HL-60 (cell line): Measurements from ENCODE around the gene DPP10.

Source experiments
- DNase-seq, 2 experiments: peaks; one replicate each; pipeline ENCODE4 v3.0.0-alpha.2; 2010 to 2020; ENCODE audit warnings: low read depth in 1 of 2, low spot score in 1 of 2
- H3K27ac ChIP-seq: fragments of 250-450 bp; sonication (Bioruptor Pico); replicated peaks from 2 replicates; pipeline ENCODE4 v1.5.1; 2020; ENCODE audit warnings: mild to moderate bottlenecking, moderate library complexity
- H3K27me3 ChIP-seq: fragments of 250-450 bp; sonication (Bioruptor Pico); 2 replicates; pipeline ENCODE4 v1.5.1; 2021; ENCODE audit warnings: mild to moderate bottlenecking, moderate library complexity; ENCODE audit not compliant: insufficient read depth, poor library complexity, severe bottlenecking
- H3K4me3 ChIP-seq: replicated peaks from 2 replicates; pipeline ENCODE4 v1.5.1; 2011; ENCODE audit warnings: mild to moderate bottlenecking, control low read depth, low read length; ENCODE audit not compliant: insufficient read depth
- GABPA ChIP-seq: IDR thresholded peaks from 2 replicates; pipeline ENCODE4 v1.6.1; 2012; ENCODE audit warnings: low read depth
- POLR2AphosphoS5 ChIP-seq: IDR thresholded peaks from 2 replicates; pipeline ENCODE4 v1.6.1; 2012; ENCODE audit warnings: low read depth
- SPI1 ChIP-seq: IDR thresholded peaks from 2 replicates; pipeline ENCODE4 v1.6.1; 2012; ENCODE audit warnings: low read depth, mild to moderate bottlenecking, borderline replicate concordance
- TF ChIP-seq, protein P1 (sequence below): IDR thresholded peaks from one replicate; pipeline ENCODE4 v1.5.1; 2011; ENCODE audit warnings: low read length, control low read depth, inconsistent platforms; ENCODE audit not compliant: insufficient read depth
- TF ChIP-seq, protein P2 (sequence below): IDR thresholded peaks from 2 replicates; pipeline ENCODE4 v1.6.1; 2012; ENCODE audit warnings: low read depth; ENCODE audit not compliant: insufficient replicate concordance

Gene DPP10

DNA sequence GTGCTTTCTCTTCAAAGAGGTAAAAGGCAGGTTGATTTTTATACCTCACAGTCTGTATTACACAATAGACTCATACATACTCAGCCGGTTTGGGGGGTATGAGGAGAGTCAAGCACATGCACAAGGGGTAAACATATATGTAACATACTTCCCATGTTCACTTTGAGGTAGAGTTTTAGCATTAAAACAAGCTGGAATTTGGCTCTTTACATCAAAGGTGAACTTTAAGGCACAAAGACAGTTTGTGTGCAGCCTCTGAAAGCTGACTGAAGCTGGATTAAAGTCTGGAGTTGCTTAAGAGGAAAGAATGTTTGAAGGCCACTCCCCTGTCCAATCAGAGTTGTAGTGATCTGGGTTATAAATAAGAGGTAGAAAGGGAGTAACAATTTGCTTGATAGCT is 282.0 kb downstream of the DPP10 start:
- Histone ChIP-seq H3K27me3 (no peaks in the 10 kb centered on the region), H3K4me3 (no peak overlapping the region), H3K27ac (no peak overlapping the region)
- no peak for DNase-seq
- TF ChIP-seq POLR2AphosphoS5 (no peak), GABPA (no peak), SPI1 (no peak)
- TF ChIP-seq, protein P1, sequence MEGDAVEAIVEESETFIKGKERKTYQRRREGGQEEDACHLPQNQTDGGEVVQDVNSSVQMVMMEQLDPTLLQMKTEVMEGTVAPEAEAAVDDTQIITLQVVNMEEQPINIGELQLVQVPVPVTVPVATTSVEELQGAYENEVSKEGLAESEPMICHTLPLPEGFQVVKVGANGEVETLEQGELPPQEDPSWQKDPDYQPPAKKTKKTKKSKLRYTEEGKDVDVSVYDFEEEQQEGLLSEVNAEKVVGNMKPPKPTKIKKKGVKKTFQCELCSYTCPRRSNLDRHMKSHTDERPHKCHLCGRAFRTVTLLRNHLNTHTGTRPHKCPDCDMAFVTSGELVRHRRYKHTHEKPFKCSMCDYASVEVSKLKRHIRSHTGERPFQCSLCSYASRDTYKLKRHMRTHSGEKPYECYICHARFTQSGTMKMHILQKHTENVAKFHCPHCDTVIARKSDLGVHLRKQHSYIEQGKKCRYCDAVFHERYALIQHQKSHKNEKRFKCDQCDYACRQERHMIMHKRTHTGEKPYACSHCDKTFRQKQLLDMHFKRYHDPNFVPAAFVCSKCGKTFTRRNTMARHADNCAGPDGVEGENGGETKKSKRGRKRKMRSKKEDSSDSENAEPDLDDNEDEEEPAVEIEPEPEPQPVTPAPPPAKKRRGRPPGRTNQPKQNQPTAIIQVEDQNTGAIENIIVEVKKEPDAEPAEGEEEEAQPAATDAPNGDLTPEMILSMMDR: no peak
- TF ChIP-seq, protein P2, sequence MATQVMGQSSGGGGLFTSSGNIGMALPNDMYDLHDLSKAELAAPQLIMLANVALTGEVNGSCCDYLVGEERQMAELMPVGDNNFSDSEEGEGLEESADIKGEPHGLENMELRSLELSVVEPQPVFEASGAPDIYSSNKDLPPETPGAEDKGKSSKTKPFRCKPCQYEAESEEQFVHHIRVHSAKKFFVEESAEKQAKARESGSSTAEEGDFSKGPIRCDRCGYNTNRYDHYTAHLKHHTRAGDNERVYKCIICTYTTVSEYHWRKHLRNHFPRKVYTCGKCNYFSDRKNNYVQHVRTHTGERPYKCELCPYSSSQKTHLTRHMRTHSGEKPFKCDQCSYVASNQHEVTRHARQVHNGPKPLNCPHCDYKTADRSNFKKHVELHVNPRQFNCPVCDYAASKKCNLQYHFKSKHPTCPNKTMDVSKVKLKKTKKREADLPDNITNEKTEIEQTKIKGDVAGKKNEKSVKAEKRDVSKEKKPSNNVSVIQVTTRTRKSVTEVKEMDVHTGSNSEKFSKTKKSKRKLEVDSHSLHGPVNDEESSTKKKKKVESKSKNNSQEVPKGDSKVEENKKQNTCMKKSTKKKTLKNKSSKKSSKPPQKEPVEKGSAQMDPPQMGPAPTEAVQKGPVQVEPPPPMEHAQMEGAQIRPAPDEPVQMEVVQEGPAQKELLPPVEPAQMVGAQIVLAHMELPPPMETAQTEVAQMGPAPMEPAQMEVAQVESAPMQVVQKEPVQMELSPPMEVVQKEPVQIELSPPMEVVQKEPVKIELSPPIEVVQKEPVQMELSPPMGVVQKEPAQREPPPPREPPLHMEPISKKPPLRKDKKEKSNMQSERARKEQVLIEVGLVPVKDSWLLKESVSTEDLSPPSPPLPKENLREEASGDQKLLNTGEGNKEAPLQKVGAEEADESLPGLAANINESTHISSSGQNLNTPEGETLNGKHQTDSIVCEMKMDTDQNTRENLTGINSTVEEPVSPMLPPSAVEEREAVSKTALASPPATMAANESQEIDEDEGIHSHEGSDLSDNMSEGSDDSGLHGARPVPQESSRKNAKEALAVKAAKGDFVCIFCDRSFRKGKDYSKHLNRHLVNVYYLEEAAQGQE: no peak

DNA sequence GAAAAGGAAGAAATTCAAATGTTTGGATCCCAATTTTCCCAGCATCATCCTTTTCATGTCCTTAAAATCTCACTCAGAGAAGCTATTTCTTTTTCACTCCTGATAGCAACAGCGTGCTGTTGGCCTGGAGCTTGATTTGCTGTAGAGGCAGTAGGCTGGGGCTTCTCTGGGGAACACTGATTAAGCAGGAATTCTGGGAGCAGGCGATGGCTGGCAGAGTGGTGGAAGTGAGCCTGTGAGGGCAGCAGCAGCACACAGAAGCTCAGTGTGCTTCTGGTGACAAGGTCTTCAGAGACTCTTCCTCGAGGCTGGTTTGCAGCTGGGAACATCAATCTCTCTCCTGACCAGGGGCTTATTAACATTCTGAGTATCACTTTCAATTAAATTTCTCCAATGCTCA is 284.6 kb downstream of the DPP10 start:
- H3K27ac ChIP-seq: no peak overlapping the region
- no peak overlapping the region for H3K4me3 ChIP-seq
- H3K27me3 ChIP-seq: no peaks in the 10 kb centered on the region
- TF ChIP-seq SPI1 (no peak), GABPA (no peak)
- TF ChIP-seq, protein P1: no peak
- TF ChIP-seq, protein P2: no peak
- no peak for DNase-seq

DNA sequence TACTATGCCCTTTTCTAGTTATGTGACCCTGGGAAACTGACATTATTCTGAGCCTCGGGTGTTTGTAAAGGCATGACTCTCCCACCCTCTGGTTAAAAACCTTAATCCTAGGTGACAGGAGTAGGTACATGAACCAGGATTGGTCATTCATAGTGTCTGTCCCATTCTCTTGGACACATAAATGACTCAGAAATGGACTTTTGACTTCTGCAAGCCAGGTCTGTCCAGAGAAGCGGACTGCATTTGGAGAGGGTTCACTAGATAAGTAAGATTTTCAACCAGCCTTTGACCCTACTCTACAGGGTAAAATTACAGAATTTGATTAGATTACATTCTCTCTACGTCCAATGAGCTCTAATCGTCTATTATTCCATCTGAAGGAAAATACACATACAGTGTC is 285.9 kb downstream of the DPP10 start:
- Histone ChIP-seq H3K4me3 (no peak overlapping the region), H3K27me3 (no peaks in the 10 kb centered on the region), H3K27ac (no peak overlapping the region)
- TF ChIP-seq SPI1: no peak
- TF ChIP-seq GABPA: no peak
- TF ChIP-seq, protein P1: no peak
- TF ChIP-seq, protein P2: no peak
- no peak for TF ChIP-seq POLR2AphosphoS5
- no peak for DNase-seq
